A673 (cell line): Measurements from ENCODE around the gene DOK3. TPM values are rescaled to one million over a fixed set of nuclear protein-coding genes. Genes with fewer than 3 reads are reported as not detected.

Experiments used
- BruUV-seq: library from RNA; stranded (reverse); fragments of 400-500 nt; replicated peaks from 2 replicates; lab custom pipeline; 2021; lab: Mats Ljungman, UMichigan
- CTCF ChIA-PET: fragments of 300-600 bp; sonication (Branson Sonifier 250); formaldehyde crosslinking; loops from one replicate; lab custom pipeline; 2022; ENCODE audit warnings: antibody characterized with exemption; lab: Charles Lee
- POLR2A ChIA-PET: fragments of 300-600 bp; sonication (Branson Sonifier 250); formaldehyde crosslinking; loops from one replicate; lab custom pipeline; 2022; ENCODE audit warnings: antibody characterized with exemption; ENCODE audit not compliant: low non-redundant PET; lab: Charles Lee
- DNase-seq: peaks from one replicate; pipeline ENCODE4 v3.0.0-alpha.2; 2015; ENCODE audit warnings: low spot score
- H3K27ac ChIP-seq: fragments of 200-600 bp; sonication (generic); 2 replicates; pipeline ENCODE4 v1.5.1; 2016; ENCODE audit warnings: mixed run types, low read depth, mild to moderate bottlenecking, mixed read lengths, antibody characterized with exemption, low read length; ENCODE audit not compliant: poor library complexity, severe bottlenecking
- H3K27me3 ChIP-seq: fragments of 200-600 bp; sonication (generic); replicated peaks from 2 replicates; pipeline ENCODE4 v1.6.1; 2017; ENCODE audit warnings: mixed run types, low read depth, mild to moderate bottlenecking, mixed read lengths, antibody characterized with exemption, low read length; ENCODE audit not compliant: insufficient read depth, poor library complexity
- H3K36me3 ChIP-seq: fragments of 200-600 bp; sonication (generic); 2 replicates; pipeline ENCODE4 v1.6.1; 2016; ENCODE audit warnings: mixed run types, mild to moderate bottlenecking, mixed read lengths, antibody characterized with exemption, low read length; ENCODE audit not compliant: insufficient read depth, poor library complexity, severe bottlenecking
- H3K4me1 ChIP-seq: fragments of 200-600 bp; sonication (generic); 2 replicates; pipeline ENCODE4 v1.6.1; 2017; ENCODE audit warnings: mixed run types, mild to moderate bottlenecking, mixed read lengths, antibody characterized with exemption, low read length; ENCODE audit not compliant: insufficient read depth, poor library complexity, severe bottlenecking
- H3K4me3 ChIP-seq: fragments of 200-600 bp; sonication (generic); 2 replicates; pipeline ENCODE4 v1.5.1; 2016; ENCODE audit warnings: low read depth, mixed run types, mild to moderate bottlenecking, mixed read lengths, low read length; ENCODE audit not compliant: poor library complexity, severe bottlenecking
- H3K9me3 ChIP-seq: fragments of 200-600 bp; sonication (generic); 2 replicates; pipeline ENCODE4 v1.6.1; 2016; ENCODE audit warnings: mixed run types, low read depth, mild to moderate bottlenecking, mixed read lengths, antibody characterized with exemption, low read length; ENCODE audit not compliant: poor library complexity, severe bottlenecking
- CTCF ChIP-seq: fragments of 300-800, 200-600 bp; sonication (generic); conservative IDR thresholded peaks from 2 replicates; pipeline ENCODE4 v1.5.1; 2017; ENCODE audit warnings: low read depth, mild to moderate bottlenecking, antibody characterized with exemption, low read length, moderate library complexity, mixed read lengths
- EZH2 ChIP-seq: fragments of 200-600 bp; sonication (generic); IDR thresholded peaks from 2 replicates; pipeline ENCODE4 v1.6.1; 2017; ENCODE audit warnings: borderline replicate concordance, low read depth, mild to moderate bottlenecking, mixed read lengths, antibody characterized with exemption, low read length; ENCODE audit not compliant: poor library complexity, severe bottlenecking
- intact Hi-C: fragments of 100-400 bp; cut with micrococcal nuclease; formaldehyde crosslinking; loops from one replicate; pipeline ENCODE4 v1.10.0; 2022; ENCODE audit not compliant: unreplicated experiment
- total RNA-seq: library from RNA; stranded (reverse); gene quantifications from 2 replicates; pipeline ENCODE4 v1.2.3, GENCODE V29; 2021

DOK3 gene
- total RNA-seq, 1 experiment from 2014 or later = 15.0 TPM

GRCh38 chr5:177462021-177462670, 47.5 kb downstream of the DOK3 start:
- Histone ChIP-seq H3K9me3 (no peaks in the 10 kb centered on the region), H3K27me3 (no peaks in the 10 kb centered on the region), H3K4me3 (no peak overlapping the region), H3K36me3 (peaks cover 64% of the 10 kb centered on the region), H3K27ac (no peak overlapping the region), H3K4me1 (no peaks in the 10 kb centered on the region)
- intact Hi-C loops = no loop called here
- no peak for DNase-seq
- BruUV-seq = no TSS peak
- TF ChIP-seq CTCF (no peak), EZH2 (no peak)
- CTCF ChIA-PET = no interaction called here
- POLR2A ChIA-PET = no interaction called here

- peaks cover 7% of the 10 kb centered on the region for H3K4me1 ChIP-seq
- DNase-seq = no peak
- H3K27me3 ChIP-seq = no peaks in the 10 kb centered on the region
- intact Hi-C loops = no loop called here
- no peaks in the 10 kb centered on the region for H3K9me3 ChIP-seq
- TF ChIP-seq CTCF (no peak), EZH2 (no peak)
- H3K27ac ChIP-seq = no peak overlapping the region
- no peak overlapping the region for H3K4me3 ChIP-seq
- ChIA-PET POLR2A (no interaction called here), CTCF (interaction anchor here (0.7 kb wide), 1 partner anchor 89 kb away, joined by 4 read pairs; no protein-coding TSS in a partner anchor)
- BruUV-seq = no TSS peak
- peaks cover 49% of the 10 kb centered on the region for H3K36me3 ChIP-seq
Observed at GRCh38 chr5:177459819-177460628, 49.6 kb downstream of the DOK3 start.

GRCh38 chr5:177459357-177459756, 50.3 kb downstream of the DOK3 start:
- ChIA-PET CTCF (interaction anchor here (0.7 kb wide), 1 partner anchor 89 kb away, joined by 4 read pairs; no protein-coding TSS in a partner anchor), POLR2A (no interaction called here)
- BruUV-seq = no TSS peak
- no peaks in the 10 kb centered on the region for H3K27me3 ChIP-seq
- peaks cover 46% of the 10 kb centered on the region for H3K36me3 ChIP-seq
- H3K4me3 ChIP-seq = no peak overlapping the region
- DNase-seq = no peak
- no peaks in the 10 kb centered on the region for H3K9me3 ChIP-seq
- H3K27ac ChIP-seq = no peak overlapping the region
- intact Hi-C loops = no loop called here
- TF ChIP-seq EZH2 = no peak
- TF ChIP-seq CTCF = no peak
- peaks cover 7% of the 10 kb centered on the region for H3K4me1 ChIP-seq
